Measurements from ENCODE around the gene PPP2R5C.
"Not testable (repeated sequence)": the region's sequence is repeated elsewhere in the genome, so short reads cannot be mapped to it uniquely, and the experiment has no call there.

PPP2R5C gene

GRCh38 chr14:101761032-101761880 is at the start of gene PPP2R5C:
TSS of gene PPP2R5C (plus strand) at chr14:101761709. CDS start at chr14:101761894, 185 bp downstream.
- peak; percentile 80 for DNase-seq

- DNase-seq = not testable (repeated sequence)
These were observed 49.7 kb upstream of the PPP2R5C start for GRCh38 chr14:101711857-101712233.

- DNase-seq = not testable (repeated sequence)
These were observed 49.2 kb upstream of the PPP2R5C start for GRCh38 chr14:101712341-101712740.

- DNase-seq = not testable (repeated sequence)
These were observed 48.4 kb upstream of the PPP2R5C start for GRCh38 chr14:101713091-101713490.

GRCh38 chr14:101713621-101714349 is 47.7 kb upstream of the PPP2R5C start:
- DNase-seq = no peak

- no peak for DNase-seq
These were observed 47.1 kb upstream of the PPP2R5C start for GRCh38 chr14:101714394-101714793.

GRCh38 chr14:101715210-101716076 is 46.1 kb upstream of the PPP2R5C start:
- no peak for DNase-seq

GRCh38 chr14:101716077-101716950 is 45.2 kb upstream of the PPP2R5C start:
- no peak for DNase-seq

GRCh38 chr14:101716956-101717662 is 44.4 kb upstream of the PPP2R5C start:
- DNase-seq = no peak

- DNase-seq = no peak
These were observed 43.6 kb upstream of the PPP2R5C start for GRCh38 chr14:101717663-101718490.

- no peak for DNase-seq
These were observed 42.4 kb upstream of the PPP2R5C start for GRCh38 chr14:101719045-101719645.

- no peak for DNase-seq
These were observed 41.8 kb upstream of the PPP2R5C start for GRCh38 chr14:101719708-101720107.

GRCh38 chr14:101721111-101721510 is 40.4 kb upstream of the PPP2R5C start:
- no peak for DNase-seq

- peak; percentile 74 for DNase-seq
These were observed 39.4 kb upstream of the PPP2R5C start for GRCh38 chr14:101721951-101722661.

- DNase-seq = no peak
These were observed 38.4 kb upstream of the PPP2R5C start for GRCh38 chr14:101723061-101723595.

GRCh38 chr14:101725652-101726051 is 35.9 kb upstream of the PPP2R5C start:
- not testable (repeated sequence) for DNase-seq

GRCh38 chr14:101726295-101726953 is 35.1 kb upstream of the PPP2R5C start:
- no peak for DNase-seq

GRCh38 chr14:101726954-101727302 is 34.6 kb upstream of the PPP2R5C start:
- no peak for DNase-seq
